Vagina (tissue), 2 donors: ENCODE measurements around the gene ACIN1. TPM values are rescaled to one million over a fixed set of nuclear protein-coding genes. Genes with fewer than 3 reads are reported as not detected.

ENCODE experiments used
- DNase-seq, 2 donors: peaks; one replicate each; pipeline ENCODE4 v3.0.0-alpha.2; 2017; ENCODE audit errors: extremely low spot score in 2 of 2
- H3K27ac ChIP-seq: fragments of 200-600 bp; sonication (generic); one replicate; pipeline ENCODE4 v1.5.1; 2019
- H3K27me3 ChIP-seq: fragments of 200-600 bp; sonication (generic); one replicate; pipeline ENCODE4 v1.5.1; 2019
- H3K36me3 ChIP-seq, 2 donors: fragments of 200-600 bp; sonication (generic); one replicate each; pipeline ENCODE4 v1.5.1; 2017 to 2019
- H3K4me1 ChIP-seq: fragments of 200-600 bp; sonication (generic); one replicate; pipeline ENCODE4 v1.5.1; 2019
- H3K4me3 ChIP-seq, 2 donors: fragments of 200-600 bp; sonication (generic); 1 replicate in 1 of 2; 2 replicates in 1 of 2; pipeline ENCODE4 v1.5.1; 2016 to 2019
- H3K9me3 ChIP-seq: fragments of 200-600 bp; sonication (generic); one replicate; pipeline ENCODE4 v1.5.1; 2019
- CTCF ChIP-seq, 3 experiments: fragments of 450-650 bp in 2 of 3; fragments of 200-600 bp in 1 of 3; sonication (generic) in 1 of 3; IDR thresholded peaks; one replicate each; pipeline ENCODE4 v1.5.1; 2017 to 2019; ENCODE audit warnings: antibody characterized with exemption in 3 of 3, mild to moderate bottlenecking in 2 of 3, moderate library complexity in 2 of 3
- POLR2A ChIP-seq, 2 donors: fragments of 450-650 bp; IDR thresholded peaks; one replicate each; pipeline ENCODE4 v1.6.1; 2017; ENCODE audit warnings: antibody characterized with exemption in 2 of 2, mild to moderate bottlenecking in 2 of 2, moderate library complexity in 2 of 2
- POLR2AphosphoS5 ChIP-seq, 2 donors: sonication (generic); formaldehyde crosslinking; IDR thresholded peaks; one replicate each; pipeline ENCODE4 v1.9.0; 2017; ENCODE audit warnings: antibody characterized with exemption in 2 of 2, mild to moderate bottlenecking in 2 of 2, low read depth in 1 of 2; ENCODE audit not compliant: insufficient read depth in 1 of 2
- intact Hi-C: fragments of 100-400 bp; cut with DNase I; formaldehyde crosslinking; loops from one replicate; pipeline ENCODE4 v1.15.1; 2023
- total RNA-seq: library from RNA; depleted of rRNA; stranded (reverse); fragments of >200 nt; gene quantifications from one replicate; pipeline ENCODE4 v1.2.3, GENCODE V29; 2016

The ACIN1 gene
- total RNA-seq, 1 donor from 2014 or later = 121 TPM

- no peaks in the 10 kb centered on the region for H3K9me3 ChIP-seq
- H3K27ac ChIP-seq = no peak overlapping the region
- peaks cover 15% of the 10 kb centered on the region for H3K4me1 ChIP-seq
- no peak overlapping the region for H3K4me3 ChIP-seq
- DNase-seq = no peak
- H3K36me3 ChIP-seq = peaks cover 0 to 46% of the 10 kb centered on the region in 2 donors
- TF ChIP-seq POLR2A (IDR thresholded peaks at IDR 0.05) (no peak), CTCF (IDR thresholded peaks at IDR 0.05) (no peak), POLR2AphosphoS5 (IDR thresholded peaks at IDR 0.05; ENCODE audit: insufficient read depth in 1 of 2, low read depth in 1 of 2) (no peak)
- intact Hi-C loops = no loop called here
- H3K27me3 ChIP-seq = no peaks in the 10 kb centered on the region
These were observed 66.1 kb downstream of the ACIN1 start for GRCh38 chr14:23028799-23029198.

- Histone ChIP-seq H3K27me3 (no peaks in the 10 kb centered on the region), H3K4me3 (no peak overlapping the region), H3K9me3 (no peaks in the 10 kb centered on the region), H3K27ac (no peak overlapping the region), H3K36me3 (peaks cover 0 to 16% of the 10 kb centered on the region in 2 donors), H3K4me1 (peaks cover 9% of the 10 kb centered on the region)
- DNase-seq = no peak
- intact Hi-C loops = no loop called here
- no peak for TF ChIP-seq POLR2A (IDR thresholded peaks at IDR 0.05)
- TF ChIP-seq POLR2AphosphoS5 (IDR thresholded peaks at IDR 0.05; ENCODE audit: insufficient read depth in 1 of 2, low read depth in 1 of 2) = no peak
- no peak for TF ChIP-seq CTCF (IDR thresholded peaks at IDR 0.05)
These were observed 69.7 kb downstream of the ACIN1 start for GRCh38 chr14:23025151-23025814.

GRCh38 chr14:23024612-23025075 is 70.3 kb downstream of the ACIN1 start:
- no peak for DNase-seq
- peaks cover 9% of the 10 kb centered on the region for H3K4me1 ChIP-seq
- intact Hi-C loops = no loop called here
- TF ChIP-seq POLR2AphosphoS5 (IDR thresholded peaks at IDR 0.05; ENCODE audit: insufficient read depth in 1 of 2, low read depth in 1 of 2) (no peak), CTCF (IDR thresholded peaks at IDR 0.05) (no peak), POLR2A (IDR thresholded peaks at IDR 0.05) (no peak)
- H3K4me3 ChIP-seq = no peak overlapping the region
- H3K27me3 ChIP-seq = no peaks in the 10 kb centered on the region
- H3K9me3 ChIP-seq = no peaks in the 10 kb centered on the region
- H3K27ac ChIP-seq = no peak overlapping the region
- peaks cover 0 to 16% of the 10 kb centered on the region in 2 donors for H3K36me3 ChIP-seq

- no peaks in the 10 kb centered on the region for H3K9me3 ChIP-seq
- no peaks in the 10 kb centered on the region for H3K27me3 ChIP-seq
- intact Hi-C loops = no loop called here
- DNase-seq = no peak
- H3K4me3 ChIP-seq = no peak overlapping the region
- peaks cover 0 to 16% of the 10 kb centered on the region in 2 donors for H3K36me3 ChIP-seq
- no peak for TF ChIP-seq POLR2AphosphoS5 (IDR thresholded peaks at IDR 0.05; ENCODE audit: insufficient read depth in 1 of 2, low read depth in 1 of 2)
- no peak for TF ChIP-seq CTCF (IDR thresholded peaks at IDR 0.05)
- no peak for TF ChIP-seq POLR2A (IDR thresholded peaks at IDR 0.05)
- H3K4me1 ChIP-seq = peaks cover 4% of the 10 kb centered on the region
- no peak overlapping the region for H3K27ac ChIP-seq
These were observed 71.2 kb downstream of the ACIN1 start for GRCh38 chr14:23023795-23024152.

GRCh38 chr14:23023022-23023794 is 71.7 kb downstream of the ACIN1 start:
- no peak overlapping the region for H3K27ac ChIP-seq
- intact Hi-C loops = no loop called here
- H3K36me3 ChIP-seq = peaks cover 0 to 16% of the 10 kb centered on the region in 2 donors
- no peaks in the 10 kb centered on the region for H3K27me3 ChIP-seq
- no peaks in the 10 kb centered on the region for H3K4me1 ChIP-seq
- TF ChIP-seq POLR2AphosphoS5 (IDR thresholded peaks at IDR 0.05; ENCODE audit: insufficient read depth in 1 of 2, low read depth in 1 of 2) (no peak), CTCF (IDR thresholded peaks at IDR 0.05) (no peak), POLR2A (IDR thresholded peaks at IDR 0.05) (no peak)
- no peak for DNase-seq
- no peak overlapping the region for H3K4me3 ChIP-seq
- H3K9me3 ChIP-seq = no peaks in the 10 kb centered on the region
